ELR (cell line): ENCODE measurements around the gene FGGY.
"Not testable (repeated sequence)": the region's sequence is repeated elsewhere in the genome, so short reads cannot be mapped to it uniquely, and the experiment has no call there.

ENCODE experiments used
- DNase-seq: peaks from one replicate; pipeline ENCODE4 v3.0.0-alpha.2; 2015; ENCODE audit warnings: low read depth

FGGY gene

DNA sequence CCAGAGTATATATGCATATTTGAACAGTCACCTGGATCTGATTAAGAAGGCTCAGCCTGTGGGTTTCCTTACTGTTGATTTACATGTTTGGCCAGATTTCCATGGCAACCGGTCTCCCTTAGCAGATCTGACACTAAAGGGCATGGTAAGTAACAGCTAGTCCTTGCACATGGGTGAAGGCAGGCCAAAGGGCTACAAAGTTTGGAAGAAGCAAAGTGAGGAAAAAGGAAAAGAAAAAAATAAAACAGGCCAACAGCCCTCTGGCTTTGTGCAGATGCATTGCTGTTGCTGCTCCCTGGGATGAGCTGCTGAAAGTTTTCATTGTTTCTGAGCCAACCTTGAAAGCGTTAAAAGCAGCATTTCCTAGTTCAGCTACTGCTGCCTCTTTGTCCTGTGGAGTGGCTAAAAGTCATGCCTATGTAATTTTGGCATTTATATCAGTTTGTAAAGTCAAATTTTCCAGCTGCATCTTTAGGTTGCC is 341.4 kb downstream of the FGGY start:
- peak; percentile 33 for DNase-seq

DNA sequence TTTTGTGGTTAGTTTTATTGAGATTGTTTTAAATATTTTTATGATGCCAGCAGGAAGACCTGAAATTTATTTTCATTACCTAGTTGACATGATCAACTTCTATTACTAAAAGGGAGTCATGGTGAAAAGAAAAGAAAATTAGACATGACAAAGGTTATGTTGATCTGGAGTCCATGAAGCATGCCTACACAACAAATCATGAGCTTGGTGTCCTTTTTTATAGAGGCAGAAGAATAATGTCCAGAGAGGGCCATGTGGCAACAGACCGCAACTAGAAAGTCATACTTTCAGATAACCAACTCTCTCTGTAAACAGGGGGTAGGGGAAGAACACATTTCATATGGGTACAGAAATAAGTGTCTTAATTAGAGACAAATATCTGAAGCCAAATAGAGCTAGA is 342.4 kb downstream of the FGGY start:
- DNase-seq: no peak

DNA sequence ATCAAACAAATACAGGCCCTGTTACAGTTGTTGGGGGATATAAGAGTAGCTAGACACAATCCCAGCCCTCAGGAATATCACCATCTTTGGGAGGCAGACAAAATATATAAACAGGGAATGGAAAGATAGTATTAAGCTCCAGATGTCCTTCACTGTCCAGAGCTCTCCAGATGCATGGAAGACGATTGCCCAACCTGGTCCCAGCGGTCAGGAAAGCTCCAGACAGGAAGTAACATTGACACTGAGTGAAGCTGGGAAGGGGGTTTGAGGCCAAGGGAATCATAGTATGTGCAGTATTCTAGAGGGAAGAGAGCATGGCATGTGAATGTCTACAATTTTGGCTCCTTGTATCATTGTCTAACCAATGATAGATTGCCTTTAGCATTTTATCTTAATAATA is 344.0 kb downstream of the FGGY start:
- DNase-seq: no peak

DNA sequence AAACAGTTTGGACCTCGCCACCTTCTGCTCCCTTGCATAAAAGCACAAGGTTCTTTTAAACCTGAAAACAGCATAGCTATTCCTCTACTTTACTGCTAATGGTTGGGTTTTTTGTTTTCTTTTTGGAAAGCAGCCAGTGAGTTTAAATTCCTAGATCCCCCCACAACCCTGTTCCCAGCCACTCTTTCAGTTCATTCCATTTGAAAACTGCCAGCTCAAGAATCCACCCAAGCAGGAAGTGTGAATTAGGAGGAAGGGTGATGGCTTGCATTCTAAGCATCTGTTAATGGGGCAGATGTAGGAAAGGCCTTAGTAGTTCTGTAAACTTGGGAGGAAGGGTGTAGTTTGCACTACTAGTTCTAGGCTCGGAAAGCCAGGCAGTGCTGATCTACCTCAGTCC is 344.9 kb downstream of the FGGY start:
- no peak for DNase-seq

DNA sequence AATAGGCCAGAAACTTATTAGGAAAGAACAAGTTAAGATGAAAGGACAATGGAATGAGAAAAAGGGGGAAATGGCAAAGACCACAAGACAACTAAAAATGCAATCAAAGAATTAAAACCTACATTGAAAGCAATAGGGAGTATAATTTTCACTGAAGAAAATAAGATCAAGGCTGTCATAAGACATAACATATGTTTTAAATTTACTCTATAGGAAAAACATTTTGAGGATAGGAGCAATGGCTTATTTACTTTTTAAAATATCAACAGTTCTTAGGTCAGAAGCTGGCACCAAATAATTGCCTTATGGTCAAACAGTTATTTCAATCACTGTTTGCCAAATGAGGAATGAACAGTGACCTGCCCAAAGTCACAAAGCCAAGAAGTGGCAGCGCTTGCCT is 346.6 kb downstream of the FGGY start:
- no peak for DNase-seq

DNA sequence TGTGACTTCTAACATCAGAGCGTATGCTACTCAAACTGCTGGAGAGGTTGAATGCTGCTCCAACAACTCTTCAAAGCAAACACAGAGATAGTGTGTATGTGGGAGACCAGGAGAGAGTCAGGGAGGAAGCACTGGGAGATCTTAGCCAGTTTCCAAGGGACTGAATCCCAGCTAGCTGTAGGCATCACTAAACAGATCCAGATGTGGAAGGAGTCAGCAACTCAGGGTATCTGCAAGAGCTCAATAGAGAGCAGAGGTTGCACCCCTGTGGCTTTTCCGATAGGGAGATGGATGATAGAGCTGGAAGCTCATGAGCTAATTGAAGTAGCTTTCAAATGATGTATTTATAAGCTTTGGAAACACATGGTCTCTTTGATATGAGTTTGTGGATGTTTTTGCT is 349.0 kb downstream of the FGGY start:
- DNase-seq: peak; percentile 8

DNA sequence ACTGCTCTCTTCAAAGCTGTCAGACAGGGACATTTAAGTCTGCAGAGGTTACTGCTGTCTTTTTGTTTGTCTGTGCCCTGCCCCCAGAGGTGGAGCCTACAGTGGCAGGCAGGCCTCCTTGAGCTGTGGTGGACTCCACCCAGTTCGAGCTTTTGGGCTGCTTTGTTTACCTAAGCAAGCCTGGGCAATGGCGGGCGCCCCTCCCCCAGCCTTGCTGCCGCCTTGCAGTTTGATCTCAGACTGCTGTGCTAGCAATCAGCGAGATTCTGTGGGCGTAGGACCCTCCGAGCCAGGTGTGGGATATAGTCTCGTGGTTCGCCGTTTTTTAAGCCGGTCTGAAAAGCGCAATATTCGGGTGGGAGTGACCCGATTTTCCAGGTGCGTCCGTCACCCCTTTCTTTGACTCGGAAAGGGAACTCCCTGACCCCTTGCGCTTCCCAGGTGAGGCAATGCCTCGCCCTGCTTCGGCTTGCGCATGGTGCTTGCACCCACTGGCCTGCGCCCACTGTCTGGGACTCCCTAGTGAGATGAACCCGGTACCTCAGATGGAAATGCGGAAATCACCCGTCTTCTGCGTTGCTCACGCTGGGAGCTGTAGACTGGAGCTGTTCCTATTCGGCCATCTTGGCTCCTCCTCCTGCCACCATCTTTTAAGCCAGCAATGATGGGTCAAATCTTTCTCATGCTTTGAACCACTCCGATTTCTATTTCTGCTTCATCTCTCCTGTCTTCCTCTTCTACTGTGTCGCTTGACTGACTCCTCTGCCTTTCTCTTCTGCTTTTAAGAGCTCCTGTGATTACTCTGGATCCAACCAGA is 356.5 kb downstream of the FGGY start:
- not testable (repeated sequence) for DNase-seq

DNA sequence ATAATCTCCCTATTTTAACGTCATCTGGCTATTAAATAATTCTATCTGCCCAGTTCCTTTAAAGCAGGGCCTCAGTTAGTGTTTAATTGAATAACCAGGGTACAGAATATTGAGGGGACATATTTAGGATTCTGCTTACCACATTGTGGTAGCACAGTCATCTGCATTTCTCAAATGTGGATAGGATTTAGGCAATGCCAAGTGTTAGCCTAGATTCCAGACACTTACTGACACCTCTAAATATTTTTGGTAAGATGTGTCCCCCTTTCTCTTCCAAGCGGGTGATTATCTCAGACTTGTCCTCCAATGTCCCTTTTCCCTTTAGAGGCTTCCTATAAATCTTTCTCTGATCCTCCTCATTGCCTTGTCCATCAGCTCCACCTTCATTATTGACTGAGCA is 357.1 kb downstream of the FGGY start:
- no peak for DNase-seq

DNA sequence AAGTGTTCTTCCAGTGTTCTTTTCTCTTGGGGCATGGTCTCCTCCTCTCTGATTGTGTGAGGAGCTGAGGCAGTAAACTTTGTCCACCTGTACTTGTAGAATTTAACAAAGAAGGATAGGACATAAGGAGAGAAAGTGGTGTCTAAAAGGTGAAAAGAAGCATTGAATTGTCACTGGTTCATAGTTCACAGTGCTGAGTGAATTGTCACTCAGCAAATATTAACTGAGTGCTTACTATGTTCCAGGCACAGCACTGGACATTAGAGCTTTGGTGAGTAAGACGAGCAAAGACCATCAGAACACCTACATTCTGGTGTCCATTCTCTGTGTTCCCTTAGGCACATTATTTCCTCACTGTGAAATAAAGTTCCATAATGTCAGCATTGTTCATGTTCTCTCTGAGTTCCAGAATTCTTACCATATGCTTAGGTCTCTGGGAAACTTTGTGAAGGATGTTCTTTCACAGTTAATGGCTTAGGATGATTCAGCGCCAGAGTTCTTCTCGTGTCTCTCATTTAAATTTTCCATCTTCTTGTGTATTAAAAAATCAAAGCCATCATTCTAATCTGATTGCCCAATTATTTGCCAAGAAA is 361.1 kb downstream of the FGGY start:
- no peak for DNase-seq

DNA sequence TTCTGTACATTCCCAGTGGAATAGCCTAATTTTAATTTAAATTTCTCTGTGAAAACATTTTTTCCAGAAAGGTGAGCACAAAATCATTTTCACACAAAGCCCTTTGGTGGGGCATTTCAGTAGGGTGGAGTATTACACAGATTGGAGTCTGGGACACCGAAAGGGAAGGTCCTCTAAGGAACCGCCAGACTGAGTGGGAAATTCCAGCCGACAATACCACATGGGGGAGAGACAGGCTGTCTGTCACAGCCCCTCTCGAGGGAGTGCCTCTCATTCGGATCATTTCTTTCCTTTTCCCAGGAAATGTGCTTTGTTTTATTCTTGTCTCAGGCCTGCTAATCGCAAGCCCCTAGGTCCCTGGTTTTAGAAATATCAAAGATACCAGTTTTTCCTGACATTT is 367.3 kb downstream of the FGGY start:
- no peak for DNase-seq

DNA sequence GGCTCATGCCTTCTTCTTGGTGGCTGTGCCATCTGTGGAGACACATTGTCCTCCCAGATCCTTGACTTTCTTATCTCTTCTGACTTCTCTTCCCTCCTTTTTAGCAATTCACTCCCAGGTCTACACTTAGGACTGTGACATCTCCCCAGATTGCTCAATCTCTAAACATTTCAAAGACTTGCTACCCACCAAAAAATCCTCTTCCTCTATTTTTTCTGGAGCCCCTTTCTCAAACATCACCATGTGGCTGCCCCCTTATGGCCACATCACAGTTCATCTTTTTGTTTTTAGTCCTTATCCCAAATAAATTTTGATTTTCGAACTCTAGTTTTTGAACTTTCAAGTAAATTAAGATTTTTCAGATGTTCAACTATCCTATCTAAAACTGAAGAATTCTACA is 369.2 kb downstream of the FGGY start:
- no peak for DNase-seq

DNA sequence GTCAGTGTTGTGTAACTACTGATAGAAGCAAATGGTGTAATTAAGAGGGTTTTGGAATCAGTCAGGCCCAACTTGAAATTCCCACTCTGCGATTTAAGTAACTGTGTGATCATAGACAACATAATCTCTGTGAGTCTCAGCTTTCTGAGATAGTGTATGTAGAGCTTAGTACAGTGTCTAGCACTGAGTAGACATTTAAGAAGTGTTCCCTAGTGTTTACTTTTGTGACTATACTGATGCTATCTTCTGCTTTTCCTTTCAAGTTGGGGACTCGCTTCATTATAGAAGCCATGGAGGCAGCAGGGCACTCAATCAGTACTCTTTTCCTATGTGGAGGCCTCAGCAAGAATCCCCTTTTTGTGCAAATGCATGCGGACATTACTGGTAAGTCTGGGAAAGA is 370.1 kb downstream of the FGGY start:
- DNase-seq: no peak

DNA sequence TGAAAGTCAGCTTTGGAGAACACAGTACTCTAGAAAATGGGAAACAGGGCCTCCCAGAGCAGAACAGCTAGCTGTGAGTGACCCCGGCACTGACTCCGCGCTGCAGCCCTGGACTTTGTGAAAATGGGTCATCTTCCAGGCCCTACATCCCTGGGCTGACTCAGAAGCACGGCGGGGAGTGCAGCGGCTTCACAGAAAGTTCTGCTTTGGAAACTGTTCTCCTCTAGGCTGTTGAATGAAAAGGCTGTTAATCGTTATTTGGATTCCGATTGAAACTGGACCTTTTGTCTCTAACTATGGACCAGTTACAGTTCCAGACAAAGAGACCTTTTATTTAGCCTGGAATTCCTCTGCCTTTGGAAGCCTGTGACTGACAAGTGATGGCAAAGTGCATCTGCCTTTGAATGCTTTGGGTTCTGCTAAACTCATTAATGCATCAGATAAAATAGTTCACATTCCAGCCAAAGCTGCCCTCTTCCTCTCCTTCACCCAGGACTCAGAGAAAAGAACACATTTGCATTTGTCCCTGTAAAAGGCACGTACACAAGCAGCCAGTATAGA is 372.9 kb downstream of the FGGY start:
- DNase-seq: peak; percentile 79

DNA sequence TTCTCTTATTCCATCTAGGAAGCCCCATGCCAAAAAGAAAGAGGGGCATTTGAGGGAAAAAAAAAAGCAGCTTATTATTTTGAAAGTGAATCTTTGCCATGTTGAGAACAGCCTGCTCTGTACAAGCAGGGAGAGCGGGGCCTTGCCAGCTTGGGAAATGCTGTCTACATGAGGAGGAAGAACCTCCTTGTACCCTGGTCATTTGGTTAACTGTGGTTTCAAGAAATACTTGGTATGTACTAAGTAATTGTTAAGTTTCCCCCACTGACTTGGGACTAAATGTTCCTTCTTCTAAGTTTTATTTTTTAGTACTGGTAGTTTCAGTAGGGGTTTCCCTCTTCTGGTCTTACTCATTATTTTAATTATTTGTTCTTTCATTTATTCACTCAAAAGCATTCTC is 373.8 kb downstream of the FGGY start:
- DNase-seq: no peak

DNA sequence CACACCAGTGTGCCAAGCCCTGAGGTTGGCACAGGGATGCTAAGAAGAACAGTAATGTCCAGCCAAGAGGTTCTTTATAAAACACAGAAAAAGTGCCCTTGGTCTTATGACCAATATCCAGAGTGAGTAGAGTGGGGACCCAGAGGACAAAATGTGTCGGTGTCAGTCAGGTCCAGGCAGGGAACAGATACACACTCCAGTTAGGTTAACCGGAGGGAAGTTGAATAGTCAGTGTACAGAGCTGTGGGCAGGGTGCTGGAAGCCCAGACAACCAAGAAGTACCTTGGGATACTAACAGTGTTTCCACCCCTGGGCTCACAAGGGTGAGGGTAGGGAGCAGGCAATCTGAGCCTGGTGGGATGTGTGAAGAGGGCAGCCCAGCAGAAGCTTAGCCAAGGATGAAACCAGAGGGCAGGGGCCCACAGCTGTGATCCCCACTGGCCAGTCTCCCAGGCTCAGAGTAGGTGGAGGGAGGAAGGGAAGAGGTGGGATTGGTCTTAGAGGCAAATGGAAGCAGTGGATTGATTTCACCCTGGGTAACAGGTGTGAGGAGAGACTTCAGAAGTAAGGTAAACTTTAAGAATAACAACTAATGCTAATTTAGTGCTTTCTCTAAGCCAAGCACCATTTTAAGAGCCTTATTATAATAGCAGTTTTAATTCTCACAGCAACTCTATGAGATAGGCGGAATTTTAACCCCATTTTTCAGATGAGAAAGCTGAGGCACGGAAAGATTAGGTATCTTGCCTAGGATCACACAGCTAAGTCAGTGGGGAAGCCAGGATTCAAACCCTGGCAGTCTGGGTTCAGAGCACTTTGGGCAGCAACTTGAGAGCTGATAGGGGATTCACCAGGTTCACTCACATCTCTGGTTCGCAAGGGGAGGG is 374.4 kb downstream of the FGGY start:
- DNase-seq: no peak

DNA sequence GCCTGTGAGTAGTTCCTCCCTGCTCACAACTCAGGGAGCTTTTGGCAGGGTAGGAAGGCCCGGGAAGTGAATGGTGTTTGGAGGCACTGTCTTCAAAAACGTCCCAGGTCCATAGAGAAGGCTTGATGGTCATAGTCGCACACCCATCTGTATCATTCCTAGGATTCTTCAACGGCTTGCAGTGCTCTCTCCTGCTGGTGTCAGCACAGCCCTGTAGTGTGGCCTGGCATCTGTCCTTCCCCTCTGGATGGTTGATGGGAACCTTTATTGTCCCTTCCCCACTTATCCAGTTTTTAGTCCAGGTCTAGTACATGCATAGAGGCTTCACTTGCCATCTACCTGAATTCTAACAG is 375.0 kb downstream of the FGGY start:
- no peak for DNase-seq

DNA sequence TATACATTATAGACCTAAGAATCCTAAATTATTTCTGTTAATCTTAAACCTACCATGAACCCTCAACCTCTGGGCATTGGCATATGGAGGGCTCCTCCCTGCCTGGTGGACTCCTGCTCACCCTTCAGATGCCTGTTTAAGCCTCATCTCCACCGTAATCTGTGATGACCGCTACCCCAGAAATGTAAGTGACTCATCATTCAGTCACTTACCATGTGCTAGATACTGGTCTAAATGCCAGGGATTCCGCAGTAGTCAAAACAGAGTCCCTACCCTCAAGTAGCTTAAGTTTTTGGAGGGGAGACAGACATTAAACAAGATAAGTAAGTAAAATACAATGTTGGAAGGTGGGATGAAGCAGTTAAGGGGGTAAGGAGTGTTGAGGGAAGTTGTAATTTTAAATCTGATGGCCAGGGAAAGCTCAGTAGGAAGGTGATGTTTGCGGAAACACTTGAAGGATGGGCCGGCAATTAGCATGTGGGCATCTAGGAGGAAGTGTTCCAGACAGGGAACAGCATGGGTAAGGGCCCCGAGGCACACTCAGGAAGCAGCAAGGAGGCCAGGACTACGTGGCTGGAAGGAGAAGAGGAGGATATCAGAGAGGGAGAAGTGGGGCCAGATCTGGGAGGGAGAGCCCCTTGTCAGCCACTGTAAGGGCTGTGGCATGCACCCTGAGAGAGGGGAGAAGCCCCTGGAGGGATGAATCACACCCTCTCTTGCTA is 376.1 kb downstream of the FGGY start:
- peak; percentile 93 for DNase-seq

DNA sequence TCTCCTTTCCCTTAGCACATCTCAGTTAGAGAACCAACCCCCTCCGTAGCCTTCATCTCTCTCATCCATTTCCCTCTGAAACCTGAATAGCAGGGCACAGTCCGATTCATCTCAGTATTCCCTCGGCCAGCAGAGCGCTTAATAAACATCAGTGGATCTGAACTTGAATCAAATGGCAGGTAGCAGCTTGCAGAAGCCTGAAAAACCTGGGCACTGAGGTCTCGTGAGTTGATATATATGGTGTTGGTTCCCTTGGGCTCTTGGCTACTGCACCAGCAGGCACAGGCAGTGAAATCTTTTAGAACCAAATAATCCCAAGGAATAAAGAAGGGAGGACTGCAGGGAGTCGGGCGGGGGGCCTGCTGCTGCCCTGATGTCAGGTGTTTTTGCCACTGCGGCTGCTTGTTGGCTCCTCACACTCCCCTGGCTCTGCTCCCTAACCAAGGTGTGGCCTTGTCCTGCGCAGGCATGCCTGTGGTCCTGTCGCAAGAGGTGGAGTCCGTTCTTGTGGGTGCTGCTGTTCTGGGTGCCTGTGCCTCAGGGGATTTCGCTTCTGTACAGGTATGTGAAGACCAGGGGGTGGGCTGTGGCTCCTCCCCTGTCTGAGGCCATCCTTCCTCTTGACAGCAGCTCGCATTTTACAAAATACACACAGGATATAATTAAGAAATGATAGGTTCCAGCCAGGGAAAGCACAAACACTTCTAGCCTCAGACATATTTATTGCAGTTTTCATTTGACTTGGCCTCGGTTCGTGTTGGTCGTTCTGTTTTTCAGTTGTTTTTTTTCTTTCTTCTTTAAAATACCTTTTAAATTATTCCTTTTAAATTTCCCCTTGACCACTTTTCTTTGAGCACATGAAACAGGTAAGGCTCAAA is 376.9 kb downstream of the FGGY start:
- no peak for DNase-seq

DNA sequence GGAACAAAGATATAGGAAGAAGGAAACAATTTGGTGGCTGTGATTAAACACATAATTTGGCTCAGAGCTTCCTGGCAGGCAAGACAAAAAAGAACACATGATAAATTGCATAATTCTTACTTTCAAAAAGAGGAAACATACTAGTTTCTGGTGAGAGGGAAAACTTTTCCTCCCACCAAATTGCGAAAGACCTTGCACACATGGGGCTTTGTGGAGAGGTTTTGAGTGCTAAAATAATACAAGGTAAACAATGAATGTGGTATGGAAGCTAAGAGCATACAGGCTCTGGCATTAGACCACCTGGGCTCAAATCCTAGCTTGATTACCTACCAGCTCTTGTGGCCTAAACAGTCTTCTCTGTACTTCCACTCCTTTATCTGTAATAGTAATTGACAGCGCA is 377.7 kb downstream of the FGGY start:
- DNase-seq: no peak

DNA sequence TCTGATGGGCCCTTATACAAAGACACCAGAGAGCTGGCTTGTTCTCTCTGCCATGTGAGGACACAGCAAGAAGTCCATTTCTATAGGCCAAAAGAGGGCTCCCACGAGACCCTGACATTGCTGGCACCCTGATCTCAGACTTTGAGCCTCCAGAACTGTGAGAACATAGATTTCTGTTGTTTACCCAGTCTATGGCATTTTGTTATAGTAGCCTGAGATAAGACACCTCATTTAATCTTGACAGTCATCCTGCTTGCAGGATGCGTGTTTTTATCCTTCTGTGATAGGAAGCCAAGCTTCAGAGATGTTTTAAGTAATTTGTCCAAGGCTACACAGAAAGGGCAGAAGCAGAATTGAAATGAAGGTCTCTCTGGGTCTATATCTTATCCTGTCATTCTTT is 379.0 kb downstream of the FGGY start:
- DNase-seq: no peak

DNA sequence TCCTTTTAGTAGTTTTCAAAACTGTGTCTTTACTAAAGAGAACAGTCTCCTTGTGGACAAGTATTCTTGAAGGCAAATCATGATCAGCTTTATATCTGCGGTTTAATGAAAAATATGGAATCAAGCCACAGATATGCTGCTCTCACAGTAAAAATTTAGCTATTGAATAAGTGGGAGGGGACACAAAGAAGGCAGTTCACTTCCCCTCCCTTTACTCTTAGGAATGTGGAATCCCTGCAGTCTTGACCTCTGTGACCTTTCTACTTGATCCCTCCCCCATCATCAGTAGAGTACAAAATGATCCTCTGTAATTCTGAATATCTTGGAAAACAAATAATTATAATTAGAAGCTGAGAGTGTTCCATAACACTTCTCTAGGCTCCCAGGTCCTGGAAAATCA is 381.1 kb downstream of the FGGY start:
- peak; percentile 22 for DNase-seq
